NCI-H2029 treated with DMSO at 0.1 percent for 48 hours (cell line): ENCODE measurements around the gene CADM2.
"Not testable (repeated sequence)": the region's sequence is repeated elsewhere in the genome, so short reads cannot be mapped to it uniquely, and the experiment has no call there.

ENCODE experiments used
- DNase-seq: peaks from one replicate; lab custom pipeline; 2025; lab: John Stamatoyannopoulos, UW

Gene CADM2

DNA sequence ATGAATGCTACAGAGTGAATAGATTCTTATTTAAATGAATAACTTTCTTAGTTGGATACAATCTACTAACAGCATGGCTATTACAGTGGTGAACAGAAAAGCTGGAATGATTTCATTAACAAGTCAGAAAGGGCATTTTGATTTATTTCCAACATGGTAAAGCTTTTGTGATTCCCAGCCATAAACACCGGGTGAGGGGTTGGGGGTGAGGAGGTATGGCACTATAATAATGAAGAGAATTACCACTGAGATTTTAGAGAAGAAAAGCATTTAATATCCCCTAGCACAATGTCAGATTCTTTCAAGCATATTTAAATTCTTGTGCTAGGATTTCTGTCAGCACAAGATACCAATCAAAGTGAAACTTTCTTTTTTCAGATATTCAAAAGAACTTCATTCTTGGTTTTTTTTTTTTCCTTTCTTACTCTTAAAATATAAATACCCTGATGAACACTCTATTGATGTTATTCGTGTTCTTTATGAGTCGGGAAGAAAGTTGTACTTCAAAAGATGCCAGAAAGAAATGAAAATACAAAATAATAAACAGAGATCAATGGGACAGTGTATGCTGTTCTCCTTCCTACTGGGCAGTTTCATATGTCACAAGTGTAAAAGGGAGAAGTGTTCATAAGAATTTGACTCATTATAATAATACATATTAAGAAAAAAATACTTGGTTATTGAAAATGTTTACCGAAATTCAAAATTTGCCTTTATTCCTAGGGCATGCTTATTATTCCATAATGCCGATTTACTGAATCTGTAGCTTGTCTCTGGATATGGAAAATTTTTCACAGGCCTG lies 522.8 kb downstream of the CADM2 start:
- no peak for DNase-seq

DNA sequence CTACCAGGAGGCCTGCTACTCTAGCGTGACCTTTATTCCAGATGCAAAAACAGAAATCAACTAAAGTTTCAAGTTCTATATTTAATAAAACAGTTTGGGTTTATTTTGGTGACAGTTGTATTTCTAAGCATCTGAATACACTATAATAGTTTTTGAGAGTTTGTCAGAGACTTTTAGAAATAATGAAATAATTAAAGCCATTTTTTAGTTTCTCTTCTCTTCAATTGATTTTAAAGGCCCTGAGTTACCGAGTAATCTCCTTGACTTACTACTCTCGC lies 523.4 kb downstream of the CADM2 start:
- no peak for DNase-seq

DNA sequence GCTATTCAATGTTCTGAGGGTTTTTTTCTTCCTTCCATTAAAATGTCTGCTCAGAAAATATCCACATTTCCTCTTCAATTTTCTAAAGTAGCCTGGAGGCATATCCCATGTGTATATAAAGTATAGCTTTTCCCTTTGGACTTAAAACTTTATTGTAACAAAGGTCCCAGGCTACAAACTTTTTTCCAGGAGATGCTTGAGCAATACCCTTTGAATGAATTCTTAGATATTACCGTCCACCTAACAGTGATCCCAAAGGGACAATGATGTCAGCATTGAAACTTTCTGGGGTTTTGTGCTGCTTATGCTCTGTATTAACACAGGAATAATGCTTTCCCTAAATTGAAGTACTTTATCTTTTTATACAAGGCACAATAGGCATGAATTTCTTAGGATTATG lies 525.2 kb downstream of the CADM2 start:
- DNase-seq: no peak

DNA sequence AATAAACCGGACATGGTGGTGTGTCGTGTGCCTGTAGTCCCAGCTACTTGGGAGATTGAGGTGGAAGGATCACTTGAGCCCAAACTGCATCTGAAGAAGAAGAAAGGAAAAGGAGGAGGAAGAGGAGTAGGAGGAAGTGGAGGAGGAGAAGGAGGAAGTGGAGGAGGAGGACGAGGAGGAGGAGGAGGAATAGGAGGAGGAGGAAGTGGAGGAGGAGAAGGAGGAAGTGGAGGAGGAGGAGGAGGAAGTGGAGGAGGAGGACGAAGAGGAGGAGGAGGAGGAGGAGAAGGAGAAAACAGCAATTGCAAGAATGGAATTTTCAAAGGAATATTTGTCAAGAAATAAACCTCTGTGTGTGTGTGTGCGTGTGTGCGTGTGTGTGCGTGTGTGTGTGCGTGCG lies 528.6 kb downstream of the CADM2 start:
- no peak for DNase-seq

DNA sequence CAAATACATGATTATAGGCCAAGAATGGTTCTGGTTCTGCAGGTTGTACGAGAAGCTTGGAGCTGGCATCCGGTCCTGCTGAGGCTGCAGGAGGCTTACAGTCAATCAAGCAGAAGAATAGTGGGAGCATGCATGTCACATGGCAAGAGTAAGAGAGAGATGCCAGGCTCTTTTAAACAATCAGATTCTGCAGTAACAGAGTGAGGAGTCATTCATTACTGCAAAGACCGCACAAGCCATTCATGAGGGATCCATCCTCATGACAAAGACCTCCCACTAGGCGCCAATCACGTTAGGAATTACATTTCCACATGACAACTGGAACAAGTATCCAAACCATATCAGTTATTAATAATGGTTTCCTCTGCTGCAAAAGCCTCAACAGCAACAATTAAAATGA lies 536.8 kb downstream of the CADM2 start:
- no peak for DNase-seq

DNA sequence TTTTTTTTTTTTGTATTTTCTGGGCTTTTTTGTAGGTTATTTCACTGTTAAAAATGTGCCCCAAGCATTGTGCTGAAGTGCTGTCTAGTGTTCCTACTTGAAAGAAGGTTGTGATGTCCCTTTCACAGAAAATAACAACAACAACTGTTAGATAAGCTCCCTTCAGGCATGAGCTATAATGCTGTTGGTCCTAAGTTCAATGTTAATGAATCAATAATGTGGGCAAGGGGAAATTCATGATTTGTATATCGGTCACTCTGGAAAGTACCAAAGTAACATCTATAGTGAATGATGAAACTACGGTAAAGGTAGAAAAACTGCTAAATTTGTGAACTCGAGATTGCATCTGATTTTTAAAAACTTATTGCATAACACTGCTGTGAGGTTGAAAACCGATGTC lies 539.4 kb downstream of the CADM2 start:
- DNase-seq: no peak

DNA sequence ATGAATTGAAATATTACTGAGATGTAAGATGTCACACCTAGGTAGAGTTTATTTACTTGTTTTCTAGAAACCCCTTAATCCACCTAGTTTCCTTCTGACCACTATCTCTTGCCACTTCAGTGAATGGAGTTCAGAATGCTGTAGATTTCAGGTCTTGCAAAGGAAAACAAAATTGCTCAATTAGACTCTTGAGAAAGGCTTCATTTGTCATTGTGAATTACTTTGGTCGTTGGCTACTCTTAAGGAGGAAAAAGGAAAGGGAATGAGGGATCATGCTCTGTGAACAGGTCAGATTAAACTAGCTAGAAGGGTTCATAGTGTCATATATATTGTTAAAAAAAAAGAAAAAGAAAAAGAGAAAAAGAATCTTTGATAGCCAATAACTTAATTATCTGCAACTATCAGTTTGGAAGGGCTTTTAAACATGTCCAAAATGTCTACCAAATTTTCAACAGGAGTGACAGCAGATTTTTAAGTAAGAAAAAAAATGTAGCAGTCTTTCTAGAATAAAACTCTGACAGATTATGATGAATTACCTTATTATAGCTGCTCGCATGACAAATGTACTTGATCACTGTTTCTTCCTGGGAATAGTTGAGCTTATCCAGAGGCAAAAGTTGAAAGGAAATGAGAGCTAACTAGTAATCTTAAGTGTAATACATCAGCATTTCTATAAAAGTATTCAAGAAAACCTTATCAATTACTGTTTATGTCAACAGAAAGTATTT lies 543.5 kb downstream of the CADM2 start:
- DNase-seq: no peak

DNA sequence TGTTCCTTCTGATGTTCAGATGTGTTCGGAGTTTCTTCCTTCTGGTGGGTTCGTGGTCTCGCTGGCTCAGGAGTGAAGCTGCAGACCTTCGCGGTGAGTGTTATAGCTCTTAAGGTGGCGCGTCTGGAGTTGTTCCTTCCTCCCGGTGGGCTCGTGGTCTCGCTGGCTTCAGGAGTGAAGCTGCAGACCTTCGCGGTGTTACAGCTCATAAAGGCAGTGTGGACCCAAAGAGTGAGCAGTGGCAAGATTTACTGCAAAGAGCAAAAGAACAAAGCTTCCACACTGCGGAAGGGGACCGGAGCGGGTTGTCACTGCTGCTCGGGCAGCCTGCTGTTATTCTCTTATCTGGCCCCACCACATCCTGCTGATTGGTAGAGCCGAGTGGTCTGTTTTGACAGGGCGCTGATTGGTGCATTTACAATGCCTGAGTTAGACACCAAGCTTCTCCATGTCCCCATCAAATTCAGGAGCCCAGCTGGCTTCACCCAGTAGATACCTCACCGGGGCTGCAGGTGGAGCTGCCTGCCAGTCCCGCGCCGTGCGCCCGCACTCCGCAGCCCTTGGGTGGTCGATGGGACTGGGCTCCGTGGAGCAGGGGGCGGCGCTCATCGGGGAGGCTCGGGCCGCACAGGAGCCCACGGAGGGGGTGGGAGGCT lies 545.5 kb downstream of the CADM2 start:
- DNase-seq: not testable (repeated sequence)

DNA sequence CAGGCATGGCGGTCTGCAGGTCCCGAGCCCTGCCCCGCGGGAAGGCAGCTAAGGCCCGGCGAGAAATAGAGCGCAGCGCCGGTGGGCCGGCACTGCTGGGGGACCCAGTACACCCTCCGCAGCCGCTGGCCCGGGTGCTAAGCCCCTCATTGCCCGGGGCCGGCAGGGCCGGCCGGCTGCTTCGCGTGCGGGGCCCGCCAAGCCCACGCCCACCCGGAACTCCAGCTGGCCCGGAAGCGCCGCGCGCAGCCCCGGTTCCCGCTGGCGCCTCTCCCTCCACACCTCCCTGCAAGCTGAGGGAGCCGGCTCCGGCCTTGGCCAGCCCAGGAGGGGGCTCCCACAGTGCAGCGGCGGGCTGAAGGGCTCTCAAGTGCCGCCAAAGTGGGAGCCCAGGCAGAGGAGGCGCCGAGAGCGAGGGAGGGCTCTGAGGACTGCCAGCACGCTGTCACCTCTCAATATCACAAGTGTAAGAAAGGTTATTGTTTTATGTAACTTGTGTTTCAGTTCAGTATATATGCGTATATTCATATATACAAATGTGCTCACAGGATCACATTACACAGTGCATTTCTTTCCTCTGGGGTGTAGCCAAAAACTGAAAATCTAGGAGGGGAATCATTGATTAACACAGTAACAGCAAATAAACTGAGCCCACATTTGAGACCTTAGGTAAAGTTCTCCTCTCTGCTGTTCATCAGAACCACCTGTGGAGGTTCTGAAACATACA lies 546.2 kb downstream of the CADM2 start:
- not testable (repeated sequence) for DNase-seq

DNA sequence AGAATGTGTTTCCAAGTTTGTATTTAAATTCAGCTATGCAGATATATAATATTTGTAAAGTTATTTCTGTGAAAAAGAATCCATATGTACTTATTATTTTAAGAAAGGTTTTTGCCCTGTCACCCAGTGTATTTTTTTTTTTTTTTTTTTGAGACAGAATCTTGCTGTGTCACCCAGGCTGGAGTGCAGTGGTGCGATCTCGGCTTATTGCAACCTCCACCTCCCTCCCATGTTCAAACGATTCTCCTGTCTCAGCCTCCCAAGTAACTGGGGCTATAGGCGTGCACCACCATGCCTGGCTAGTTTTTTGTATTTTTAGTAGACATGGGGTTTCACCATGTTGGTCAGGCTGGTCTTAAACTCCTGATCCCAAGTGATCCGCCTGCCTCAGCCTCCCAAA lies 548.3 kb downstream of the CADM2 start:
- not testable (repeated sequence) for DNase-seq

DNA sequence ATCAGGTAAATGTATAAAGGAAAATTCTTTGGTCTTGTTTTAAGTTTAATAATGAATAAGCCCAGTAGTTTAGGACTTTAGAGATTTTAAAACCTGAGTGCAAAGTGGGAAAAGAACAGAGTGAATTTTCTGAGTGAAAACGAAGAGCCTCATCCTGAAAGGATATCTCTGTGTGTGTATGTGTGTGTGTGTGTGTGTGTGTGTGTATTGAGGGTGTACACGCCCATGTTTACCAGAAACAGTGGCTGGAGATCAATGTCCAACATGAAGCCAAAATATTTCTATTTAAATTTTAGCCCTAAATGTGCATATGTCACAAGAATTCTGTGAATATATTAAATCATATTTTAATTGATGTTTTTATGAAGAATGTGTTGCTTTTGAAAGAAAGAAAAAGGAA lies 549.9 kb downstream of the CADM2 start:
- no peak for DNase-seq

DNA sequence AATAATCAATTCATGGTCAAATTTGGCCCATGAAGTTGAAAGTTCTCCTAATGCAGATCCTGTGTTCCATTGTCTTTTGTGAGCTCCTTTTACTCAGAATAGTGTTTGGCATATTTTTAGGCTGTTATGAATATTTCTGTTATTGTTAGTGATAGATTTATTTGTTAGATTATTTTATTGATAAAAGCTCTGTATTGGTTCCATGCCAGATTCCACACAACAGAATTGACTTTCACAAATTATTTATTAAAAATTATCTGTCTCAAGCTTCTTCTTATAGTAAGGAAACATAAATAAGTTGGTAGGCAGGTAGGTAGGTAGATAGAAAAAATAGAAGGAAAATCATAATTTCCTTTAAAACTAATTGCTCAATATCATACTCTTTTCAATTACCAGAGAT lies 557.4 kb downstream of the CADM2 start:
- no peak for DNase-seq

DNA sequence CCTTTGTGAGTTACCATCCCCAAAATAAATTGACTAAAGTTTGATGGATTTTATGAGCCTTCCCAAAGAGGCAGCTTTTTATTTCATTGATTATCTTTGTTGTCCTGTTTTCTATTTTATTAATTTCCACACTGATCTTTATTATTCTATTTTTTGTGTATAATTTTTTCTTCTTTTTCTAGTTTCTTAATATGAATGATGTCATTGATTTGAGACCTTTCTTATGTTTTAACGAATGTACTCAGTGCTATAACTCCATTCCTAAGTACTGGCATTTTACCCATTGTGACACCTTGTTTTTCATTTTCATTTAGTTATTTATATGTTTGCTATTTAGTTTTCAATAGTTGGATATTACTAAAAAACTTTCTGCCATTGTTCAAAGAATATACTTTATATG lies 565.3 kb downstream of the CADM2 start:
- no peak for DNase-seq

DNA sequence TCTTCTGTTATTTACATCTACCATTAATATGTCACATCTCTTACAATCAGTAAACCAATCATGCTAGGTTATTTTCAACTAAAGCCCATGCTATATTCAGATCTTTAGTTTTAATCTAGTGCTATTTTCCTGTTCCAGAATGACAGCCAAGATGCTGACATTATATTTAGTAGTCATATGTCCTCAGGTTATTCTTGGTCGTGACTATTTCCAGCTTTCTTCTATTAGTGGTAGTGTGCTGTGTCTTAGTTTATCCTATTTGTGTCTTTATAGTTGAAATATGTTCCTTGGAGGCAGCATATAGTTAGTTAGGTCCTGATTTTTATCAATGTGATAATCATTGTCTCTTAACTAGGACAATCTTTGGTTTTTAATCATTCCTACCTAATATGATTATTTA lies 566.5 kb downstream of the CADM2 start:
- no peak for DNase-seq

DNA sequence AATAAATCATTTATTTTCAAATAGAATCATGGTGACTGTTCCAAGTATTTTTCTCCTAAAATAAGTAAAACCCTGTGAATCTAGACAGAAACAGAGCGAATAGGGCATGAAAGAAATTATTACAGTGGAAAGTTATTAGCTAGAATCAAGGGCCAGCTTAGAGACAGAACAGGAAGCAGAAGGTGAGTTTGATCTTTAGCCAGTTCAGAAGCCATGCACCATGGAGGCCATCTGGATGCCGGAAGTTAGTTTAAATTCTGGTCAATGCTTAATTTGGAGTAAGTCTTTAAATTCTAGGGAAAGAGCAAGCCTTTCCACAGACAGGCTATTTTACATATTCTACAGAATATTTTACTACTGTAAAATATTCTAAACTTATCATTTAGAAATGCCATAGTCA lies 574.8 kb downstream of the CADM2 start:
- DNase-seq: no peak

DNA sequence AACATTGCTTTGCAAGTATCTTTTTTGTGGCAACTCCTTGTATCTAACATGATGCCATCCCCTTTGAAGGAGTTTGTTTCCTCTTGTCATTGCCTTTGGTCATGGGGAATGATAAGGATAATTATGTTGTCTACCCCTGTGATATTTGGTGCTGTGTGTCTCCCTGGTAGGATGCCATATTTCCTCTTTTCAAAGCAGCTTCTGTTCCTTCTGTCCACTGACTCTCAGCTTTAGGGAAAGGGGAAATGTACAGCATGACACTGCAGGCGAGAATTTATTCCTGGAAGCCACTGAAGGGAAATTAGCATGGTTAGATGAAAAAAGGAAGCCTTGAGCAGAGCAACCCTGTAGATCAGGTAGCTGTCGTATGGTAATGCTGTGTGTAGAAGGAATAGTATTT lies 576.7 kb downstream of the CADM2 start:
- no peak for DNase-seq

DNA sequence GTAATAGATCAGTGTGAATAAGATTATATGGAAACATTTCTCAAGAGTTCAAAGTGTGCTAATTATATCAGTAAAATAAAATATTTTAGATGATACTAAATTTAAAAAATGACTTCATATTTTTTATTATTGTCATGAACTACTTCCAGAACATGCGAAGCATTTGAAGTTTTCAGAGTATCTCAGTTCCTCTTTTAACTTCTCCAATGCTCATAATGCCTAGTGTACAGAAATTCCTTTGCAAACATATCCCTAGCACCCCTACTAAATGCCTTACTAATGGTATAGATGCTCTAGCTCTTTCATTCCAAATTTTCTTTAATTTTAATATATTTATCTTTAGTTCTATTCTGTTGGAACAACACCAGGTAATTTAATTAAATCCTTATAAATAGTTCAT lies 580.4 kb downstream of the CADM2 start:
- DNase-seq: no peak

DNA sequence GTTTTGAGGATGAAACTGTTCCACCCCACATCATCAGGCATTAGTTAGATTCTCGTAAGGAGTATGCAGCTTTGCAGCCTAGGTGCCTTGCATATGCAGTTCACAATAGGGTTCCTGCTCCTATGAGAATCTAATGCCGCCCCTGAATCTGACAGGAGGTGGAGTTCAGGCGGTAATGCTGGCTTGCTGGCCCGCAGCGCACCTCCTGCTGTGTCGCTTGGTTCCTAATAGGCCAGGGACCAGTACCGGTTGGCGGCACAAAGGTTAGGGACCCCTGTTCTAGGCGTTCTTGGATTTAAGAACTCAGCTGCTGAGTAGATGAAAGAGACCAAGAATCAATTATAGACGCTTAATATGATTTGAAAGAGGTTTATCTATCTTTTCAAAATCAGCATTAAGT lies 595.4 kb downstream of the CADM2 start:
- DNase-seq: no peak

DNA sequence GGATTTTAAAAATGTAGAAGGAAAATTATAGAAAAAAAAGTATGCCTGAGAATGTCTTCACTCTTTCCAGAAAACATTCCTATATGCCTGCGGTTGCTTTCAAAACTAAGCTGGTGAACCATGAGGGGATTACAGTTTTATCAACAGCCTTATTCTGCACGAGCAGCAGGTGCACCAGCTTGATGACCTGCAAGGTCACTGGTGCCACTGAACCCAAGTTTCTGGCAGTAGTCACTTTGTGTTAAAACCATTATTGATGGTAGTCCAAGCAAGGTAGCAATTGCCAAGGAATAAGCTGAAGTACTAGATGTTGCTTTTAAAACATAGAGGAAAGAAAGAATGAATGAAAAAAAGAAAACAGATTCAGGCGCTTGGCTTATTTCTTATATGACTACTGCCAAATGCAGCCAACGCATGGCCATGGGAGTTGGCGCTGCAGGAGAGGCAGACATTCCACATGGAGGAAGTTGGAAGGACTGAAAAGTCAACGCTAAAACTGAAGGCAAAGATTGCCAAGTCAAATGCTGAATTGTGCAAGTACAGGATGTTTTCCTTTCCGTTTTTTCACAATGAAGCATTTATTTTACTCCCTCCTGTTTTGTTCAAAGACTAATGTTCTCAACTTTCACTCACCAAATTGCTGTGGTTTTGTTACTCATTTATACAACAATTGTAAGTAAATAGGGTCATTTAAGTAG lies 601.4 kb downstream of the CADM2 start:
- DNase-seq: no peak

DNA sequence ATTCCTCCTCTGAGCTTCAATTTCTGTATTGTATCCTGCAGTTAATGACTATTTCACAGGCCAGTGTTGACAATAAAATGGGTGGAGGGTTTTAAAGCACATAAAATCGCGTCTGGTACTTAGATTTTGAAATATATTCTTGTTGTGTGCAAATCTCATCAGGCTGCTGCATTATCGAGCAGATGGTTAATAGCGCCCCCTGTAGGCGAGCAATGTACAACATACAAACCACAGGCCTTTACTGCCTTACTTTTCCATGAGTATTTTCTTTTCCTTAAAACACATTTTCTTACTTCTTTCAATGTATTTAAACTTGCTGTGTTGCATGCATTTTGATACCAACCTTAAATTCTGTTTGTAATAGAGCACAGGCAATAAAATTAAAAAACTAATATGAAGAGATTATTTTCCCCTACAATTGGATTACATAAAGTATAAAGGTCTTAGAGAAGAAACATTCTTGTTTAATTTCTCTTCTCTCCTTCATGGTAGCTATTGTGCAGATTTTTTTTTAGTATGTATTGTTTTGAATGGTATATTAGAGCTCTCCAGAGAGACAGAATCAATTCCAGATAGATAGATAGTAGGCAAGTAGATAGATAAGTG lies 608.4 kb downstream of the CADM2 start:
- DNase-seq: peak; percentile 49

DNA sequence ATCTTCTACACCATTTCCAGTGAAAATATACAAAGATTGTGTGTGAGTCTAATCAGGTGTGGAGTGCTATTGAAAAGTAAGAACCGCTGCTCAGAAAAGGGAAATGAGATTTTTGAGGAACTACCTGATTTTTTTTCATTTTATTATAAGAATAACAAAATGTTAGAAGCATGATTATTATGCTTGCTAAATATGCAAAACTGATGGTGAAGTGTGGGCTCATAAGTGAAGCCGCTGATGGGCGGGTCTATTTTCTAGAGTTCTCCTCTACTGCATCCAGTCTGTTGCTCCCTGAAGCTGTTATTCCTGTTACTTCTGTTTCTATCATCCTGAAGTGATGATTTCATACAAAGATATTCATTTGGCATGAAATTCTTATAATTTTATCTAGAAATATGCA lies 612.0 kb downstream of the CADM2 start:
- no peak for DNase-seq

DNA sequence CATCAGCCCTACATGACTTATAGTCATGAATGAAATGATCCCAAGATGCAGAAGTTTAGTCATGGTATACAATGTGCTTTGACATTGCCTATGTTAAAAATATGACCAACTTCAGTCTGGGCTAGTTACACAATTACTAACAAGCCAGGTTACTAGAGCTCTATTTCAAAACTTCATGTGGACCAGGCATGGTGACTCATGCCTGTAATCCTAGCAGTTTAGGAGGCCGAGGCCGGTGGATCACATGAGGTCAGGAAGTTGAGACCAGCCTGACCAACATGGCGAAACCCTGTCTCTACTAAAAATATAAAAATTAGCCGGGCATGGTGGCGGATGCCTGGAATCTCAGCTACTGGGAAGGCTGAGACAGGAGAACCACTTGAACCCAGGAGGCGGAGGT lies 613.0 kb downstream of the CADM2 start:
- no peak for DNase-seq
